K562 (cell line): ENCODE data around the gene RNF114. TPM values are rescaled to one million over a fixed set of nuclear protein-coding genes. Genes with fewer than 3 reads are reported as not detected.

ENCODE experiments used
- CEBPG ChIP-seq, 3 experiments: fragments of 200-800 bp in 1 of 3; sonication (Bioruptor generic) in 1 of 3; sonication (generic) in 1 of 3; formaldehyde crosslinking in 1 of 3; IDR thresholded peaks in 2 of 3; conservative IDR thresholded peaks in 1 of 3; 2 replicates each; pipeline versions ENCODE4 v1.6.1 to v1.8.0; 2016 to 2022; ENCODE audit warnings: missing compliant biosample characterization in 2 of 3, missing genetic modification characterization in 2 of 3, mild to moderate bottlenecking in 1 of 3, missing genetic modification reagents in 1 of 3
- ELF1 ChIP-seq: fragments of 200-800 bp; sonication (Bioruptor generic); IDR thresholded peaks from 2 replicates; pipeline ENCODE4 v1.6.1; 2016; ENCODE audit warnings: missing genetic modification characterization, missing compliant biosample characterization
- ELF4 ChIP-seq: fragments of 450-650 bp; formaldehyde crosslinking; IDR thresholded peaks from 2 replicates; pipeline ENCODE4 v1.4.0; 2022; ENCODE audit warnings: missing genetic modification characterization
- EP300 ChIP-seq: IDR thresholded peaks from 2 replicates; pipeline ENCODE4 v1.6.1; 2012; ENCODE audit warnings: low read length, improper control_type of control experiment
- ETV1 ChIP-seq: fragments of 450-650 bp; conservative IDR thresholded peaks from 2 replicates; pipeline ENCODE4 v1.6.1; 2016; ENCODE audit warnings: missing genetic modification characterization, control low read depth, low read depth, missing compliant biosample characterization
- GABPA ChIP-seq: fragments of 200-800 bp; sonication (Bioruptor generic); conservative IDR thresholded peaks from 2 replicates; pipeline ENCODE4 v1.6.1; 2016; ENCODE audit warnings: low read depth, missing genetic modification characterization, missing compliant biosample characterization
- GTF2F1 ChIP-seq: IDR thresholded peaks from 2 replicates; pipeline ENCODE4 v1.6.1; 2011; ENCODE audit warnings: low read depth, low read length, improper control_type of control experiment
- HNRNPK ChIP-seq: fragments of 200-400 bp; formaldehyde crosslinking; IDR thresholded peaks from one replicate; pipeline ENCODE4 v1.6.1; 2018; ENCODE audit warnings: mild to moderate bottlenecking, low read depth, low read length; ENCODE audit not compliant: poor library complexity, severe bottlenecking
- KDM1A ChIP-seq, 2 experiments: fragments of 450-650 bp; IDR thresholded peaks; 2 replicates each; pipeline ENCODE4 v1.6.1; 2016; ENCODE audit warnings: mild to moderate bottlenecking in 2 of 2
- KDM5B ChIP-seq: fragments of 200-600 bp; sonication (generic); IDR thresholded peaks from 2 replicates; pipeline ENCODE4 v1.6.1; 2012; ENCODE audit warnings: low read depth, mild to moderate bottlenecking, moderate library complexity, low read length, control low read depth, inconsistent platforms; ENCODE audit not compliant: insufficient replicate concordance
- KLF10 ChIP-seq: fragments of 250-450 bp; sonication (Bioruptor Pico); IDR thresholded peaks from 2 replicates; pipeline ENCODE4 v1.6.1; 2021; ENCODE audit warnings: matching md5 sums
- MEF2A ChIP-seq: IDR thresholded peaks from 2 replicates; pipeline ENCODE4 v1.6.1; 2011; ENCODE audit warnings: low read depth, mild to moderate bottlenecking, low read length, moderate library complexity; ENCODE audit not compliant: control insufficient read depth
- MYC ChIP-seq, 2 experiments: fragments of 250-450 bp in 1 of 2; sonication (Bioruptor Pico) in 1 of 2; IDR thresholded peaks; 2 replicates each; pipeline versions ENCODE4 v1.5.1 to v1.6.1; 2012 to 2021; ENCODE audit warnings: low read depth in 2 of 2, borderline replicate concordance in 1 of 2, improper control_type of control experiment in 1 of 2, low read length in 1 of 2, mild to moderate bottlenecking in 1 of 2, moderate library complexity in 1 of 2
- NFE2 ChIP-seq: IDR thresholded peaks from 2 replicates; pipeline ENCODE4 v1.6.1; 2014; ENCODE audit warnings: antibody characterized with exemption, low read depth
- NRF1 ChIP-seq, 2 experiments: fragments of 450-650 bp; IDR thresholded peaks in 1 of 2; conservative IDR thresholded peaks in 1 of 2; 2 replicates each; pipeline ENCODE4 v1.6.1; 2014; ENCODE audit warnings: mild to moderate bottlenecking in 2 of 2
- PYGO2 ChIP-seq: fragments of 450-650 bp; IDR thresholded peaks from 2 replicates; pipeline ENCODE4 v1.6.1; 2016; ENCODE audit warnings: mild to moderate bottlenecking, missing genetic modification characterization, moderate library complexity, missing compliant biosample characterization
- RAD51 ChIP-seq: fragments of 450-650 bp; IDR thresholded peaks from 2 replicates; pipeline ENCODE4 v1.7.1; 2016; ENCODE audit warnings: low read depth, mild to moderate bottlenecking, borderline replicate concordance
- RCOR1 ChIP-seq, 2 experiments: IDR thresholded peaks; 2 replicates each; pipeline ENCODE4 v1.6.1; 2012; ENCODE audit warnings: low read depth in 2 of 2, low read length in 2 of 2, borderline replicate concordance in 1 of 2, improper control_type of control experiment in 1 of 2
- RFX7 ChIP-seq: fragments of 250-450 bp; sonication (Bioruptor Pico); IDR thresholded peaks from 2 replicates; pipeline ENCODE4 v1.5.1; 2021; ENCODE audit warnings: mild to moderate bottlenecking
- XRCC4 ChIP-seq: IDR thresholded peaks from one replicate; pipeline ENCODE4 v1.6.1; 2011; ENCODE audit not compliant: insufficient read depth, insufficient read length; ENCODE audit errors: extremely low read depth
- ZBTB7A ChIP-seq: IDR thresholded peaks from 2 replicates; pipeline ENCODE4 v1.6.1; 2011; ENCODE audit warnings: low read depth, mild to moderate bottlenecking, low read length, moderate library complexity, borderline replicate concordance; ENCODE audit not compliant: control insufficient read depth
- ZKSCAN1 ChIP-seq: fragments of 150-350 bp; IDR thresholded peaks from 2 replicates; pipeline ENCODE4 v1.6.1; 2016; ENCODE audit warnings: low read depth, low read length
- ZNF175 ChIP-seq: fragments of 200-800 bp; sonication (Bioruptor generic); IDR thresholded peaks from 2 replicates; pipeline ENCODE4 v1.6.1; 2016; ENCODE audit warnings: low read depth, mild to moderate bottlenecking, missing genetic modification characterization, missing compliant biosample characterization
- ZNF766 ChIP-seq: fragments of 200-800 bp; sonication (Bioruptor generic); conservative IDR thresholded peaks from 2 replicates; pipeline ENCODE4 v1.6.1; 2016; ENCODE audit warnings: missing genetic modification characterization, missing compliant biosample characterization
- polyA plus RNA-seq, 8 experiments: library from polyadenylated mRNA; depleted of rRNA in 4 of 8; stranded (reverse) in 5 of 8; unstranded in 3 of 8; fragments of >200 nt; fragmentation: Nextera tagmentation in 2 of 8; fragmentation: Illumina TruSeq in 1 of 8; extraction: Ambion mirVana in 2 of 8; extraction: Trizol in 1 of 8; gene quantifications; 2 replicates each; pipeline versions ENCODE4 v1.2.1 to v1.2.3, GENCODE V29; 2011 to 2014; ENCODE audit warnings: inconsistent platforms in 1 of 8, missing spikeins in 1 of 8
- total RNA-seq, 7 experiments: library from RNA; depleted of rRNA in 6 of 7; stranded (reverse); fragments of >200 nt in 6 of 7; fragmentation: Illumina TruSeq in 2 of 7; extraction: Trizol in 2 of 7; gene quantifications; 2 replicates each; pipeline versions ENCODE4 v1.2.1 to v1.2.3, GENCODE V29; 2011 to 2021; ENCODE audit warnings: low replicate concordance in 1 of 7
- TF ChIP-seq, protein P1 (sequence below): IDR thresholded peaks from 2 replicates; pipeline ENCODE4 v1.6.1; 2016; ENCODE audit warnings: missing genetic modification characterization, missing compliant biosample characterization
- TF ChIP-seq, protein P2 (sequence below): fragments of 450-650 bp; IDR thresholded peaks from 2 replicates; pipeline ENCODE4 v1.6.1; 2017; ENCODE audit warnings: antibody characterized with exemption

Gene RNF114
- total and polyA plus RNA-seq, 9 of the 15 experiments (the other 6 are each of a cell fraction or from before 2014, with no cell fraction given), result 38.6 to 111 (median 62.6) TPM

DNA sequence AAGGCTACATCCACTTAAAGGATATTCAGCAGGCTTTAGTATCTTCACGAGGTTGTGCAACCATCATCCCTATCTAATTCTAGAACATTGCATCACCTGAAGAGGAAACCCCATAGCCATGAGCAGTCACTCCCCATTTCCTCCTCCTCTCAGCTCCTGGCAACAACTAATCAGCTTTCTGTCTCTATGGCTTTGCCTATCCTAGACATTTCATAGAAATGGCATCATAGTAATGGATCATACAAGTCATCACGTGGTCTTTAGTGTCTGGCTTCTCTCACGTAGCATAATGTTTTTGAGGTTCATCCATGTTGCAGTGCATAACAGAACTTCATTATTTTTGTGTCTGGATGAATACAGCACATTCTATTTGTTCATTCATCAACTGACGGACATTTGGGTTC lies 67.1 kb downstream of the RNF114 start (continued):
- TF ChIP-seq, protein P1, sequence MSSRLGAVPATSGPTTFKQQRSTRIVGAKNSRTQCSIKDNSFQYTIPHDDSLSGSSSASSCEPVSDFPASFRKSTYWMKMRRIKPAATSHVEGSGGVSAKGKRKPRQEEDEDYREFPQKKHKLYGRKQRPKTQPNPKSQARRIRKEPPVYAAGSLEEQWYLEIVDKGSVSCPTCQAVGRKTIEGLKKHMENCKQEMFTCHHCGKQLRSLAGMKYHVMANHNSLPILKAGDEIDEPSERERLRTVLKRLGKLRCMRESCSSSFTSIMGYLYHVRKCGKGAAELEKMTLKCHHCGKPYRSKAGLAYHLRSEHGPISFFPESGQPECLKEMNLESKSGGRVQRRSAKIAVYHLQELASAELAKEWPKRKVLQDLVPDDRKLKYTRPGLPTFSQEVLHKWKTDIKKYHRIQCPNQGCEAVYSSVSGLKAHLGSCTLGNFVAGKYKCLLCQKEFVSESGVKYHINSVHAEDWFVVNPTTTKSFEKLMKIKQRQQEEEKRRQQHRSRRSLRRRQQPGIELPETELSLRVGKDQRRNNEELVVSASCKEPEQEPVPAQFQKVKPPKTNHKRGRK (tag), result no peak
- TF ChIP-seq ETV1 (tag) (peak; percentile 55), ZNF766 (CRISPR knock-in tag) (0 out of 2 replicates have a peak, but pooled peaks have one; percentile 21), XRCC4 (no peak), PYGO2 (tag) (no peak), GABPA (tag) (0 out of 2 replicates have a peak, but pooled peaks have one; percentile 35), MYC (IDR thresholded peaks at IDR 0.05; ENCODE audit: low read depth, low read length) (peak; percentile 69; the same call in 1 of the 2 replicates), MYC (CRISPR knock-in tag; IDR thresholded peaks at IDR 0.05; ENCODE audit: borderline replicate concordance, low read depth) (no peak), MEF2A (peak; percentile 85), ZNF175 (CRISPR knock-in tag) (peak; percentile 65; the same call in 1 of the 2 replicates), RCOR1 (IDR thresholded peaks at IDR 0.05; ENCODE audit: borderline replicate concordance in 1 of 2, low read depth in 2 of 2, low read length in 2 of 2) (peak in 1 of 2 experiments; percentile 54; a peak in 1 of 4 replicates), ZBTB7A (no peak), CEBPG (CRISPR knock-in tag; IDR thresholded peaks at IDR 0.05) (peak; percentile 94), CEBPG (tag; conservative IDR thresholded peaks at IDR 0.05 in 1 of 2, IDR thresholded peaks at IDR 0.05 in 1 of 2) (peak; percentile 99), ELF1 (tag) (0 out of 2 replicates have a peak, but pooled peaks have one; percentile 23), ZKSCAN1 (no peak), GTF2F1 (no peak), ELF4 (CRISPR knock-in tag) (no peak), NRF1 (conservative IDR thresholded peaks at IDR 0.05 in 1 of 2, IDR thresholded peaks at IDR 0.05 in 1 of 2) (0 out of 4 replicates have a peak, but pooled peaks of 1 of the 2 experiments have one; percentile 23), NFE2 (no peak), RAD51 (peak; percentile 65), HNRNPK (no peak), EP300 (0 out of 2 replicates have a peak, but pooled peaks have one; percentile 9), KDM5B (no peak), KDM1A (IDR thresholded peaks at IDR 0.05) (no peak), KLF10 (CRISPR knock-in tag) (no peak), RFX7 (CRISPR knock-in tag) (no peak)
- TF ChIP-seq, protein P2, sequence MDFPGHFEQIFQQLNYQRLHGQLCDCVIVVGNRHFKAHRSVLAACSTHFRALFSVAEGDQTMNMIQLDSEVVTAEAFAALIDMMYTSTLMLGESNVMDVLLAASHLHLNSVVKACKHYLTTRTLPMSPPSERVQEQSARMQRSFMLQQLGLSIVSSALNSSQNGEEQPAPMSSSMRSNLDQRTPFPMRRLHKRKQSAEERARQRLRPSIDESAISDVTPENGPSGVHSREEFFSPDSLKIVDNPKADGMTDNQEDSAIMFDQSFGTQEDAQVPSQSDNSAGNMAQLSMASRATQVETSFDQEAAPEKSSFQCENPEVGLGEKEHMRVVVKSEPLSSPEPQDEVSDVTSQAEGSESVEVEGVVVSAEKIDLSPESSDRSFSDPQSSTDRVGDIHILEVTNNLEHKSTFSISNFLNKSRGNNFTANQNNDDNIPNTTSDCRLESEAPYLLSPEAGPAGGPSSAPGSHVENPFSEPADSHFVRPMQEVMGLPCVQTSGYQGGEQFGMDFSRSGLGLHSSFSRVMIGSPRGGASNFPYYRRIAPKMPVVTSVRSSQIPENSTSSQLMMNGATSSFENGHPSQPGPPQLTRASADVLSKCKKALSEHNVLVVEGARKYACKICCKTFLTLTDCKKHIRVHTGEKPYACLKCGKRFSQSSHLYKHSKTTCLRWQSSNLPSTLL, result no peak
